ENCODE data around the gene ATG12.

Gene ATG12

GRCh38 chr5:115801984-115802383, 39.4 kb downstream of the ATG12 start:
- no peak for DNase-seq

- no peak for DNase-seq
These were observed 40.2 kb downstream of the ATG12 start for GRCh38 chr5:115801152-115801551.

GRCh38 chr5:115800108-115800507, 41.3 kb downstream of the ATG12 start:
- DNase-seq: no peak

- no peak for DNase-seq
These were observed 43.1 kb downstream of the ATG12 start for GRCh38 chr5:115798252-115798651.

GRCh38 chr5:115796656-115797055, 44.7 kb downstream of the ATG12 start:
- no peak for DNase-seq

- DNase-seq: no peak
These were observed 45.7 kb downstream of the ATG12 start for GRCh38 chr5:115795700-115796099.

- DNase-seq: no peak
These were observed 52.9 kb downstream of the ATG12 start for GRCh38 chr5:115788440-115788839.

- no peak for DNase-seq
These were observed 53.9 kb downstream of the ATG12 start for GRCh38 chr5:115787426-115787825.

- DNase-seq: no peak
These were observed 55.8 kb downstream of the ATG12 start for GRCh38 chr5:115785381-115786065.

- no peak for DNase-seq
These were observed 62.9 kb downstream of the ATG12 start for GRCh38 chr5:115778417-115778816.

Measured in stimulated activated CD4-positive, alpha-beta T cell treated with anti-CD3 and anti-CD28 coated beads, Interleukin-2, amount 100 ng/mL, for 24 hours (primary cell).